Keratinocyte (primary cell): ENCODE data around the gene ARID4A.

Experiments used
- EZH2 ChIP-seq: IDR thresholded peaks from one replicate; pipeline ENCODE4 v1.6.1; 2012; ENCODE audit warnings: inconsistent platforms, mild to moderate bottlenecking, low read length, moderate library complexity
- TF ChIP-seq, protein P1 (sequence below), 3 experiments: IDR thresholded peaks in 1 of 3; conservative IDR thresholded peaks in 1 of 3; optimal IDR thresholded peaks in 1 of 3; 2 replicates in 2 of 3; 3 replicates in 1 of 3; pipeline versions ENCODE3 to v1.5.1; 2011; ENCODE audit warnings: low read length in 3 of 3, mild to moderate bottlenecking in 3 of 3, moderate library complexity in 2 of 3, control low read depth in 1 of 3, inconsistent platforms in 1 of 3; ENCODE audit not compliant: insufficient read depth in 2 of 3; ENCODE audit errors: extremely low read depth in 1 of 3

DNA sequence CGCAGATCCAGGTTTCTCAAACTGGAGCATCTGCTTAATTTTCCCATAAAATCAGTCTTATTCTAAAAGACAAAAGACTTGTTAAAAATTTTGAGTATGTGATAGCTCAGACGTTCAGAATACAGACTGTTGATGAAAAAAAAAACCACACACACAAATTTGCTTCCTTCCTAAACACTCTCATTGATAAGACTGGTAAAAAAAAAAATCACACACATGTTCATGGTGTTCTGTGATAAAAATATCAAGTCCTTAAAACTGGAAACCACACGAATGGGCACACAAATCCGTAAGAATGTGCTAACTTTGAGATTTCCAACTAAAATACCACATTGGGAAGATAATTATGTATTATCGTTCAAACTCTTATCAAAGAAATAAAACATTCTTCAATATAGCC is 6.7 kb upstream of the ARID4A start:
- TF ChIP-seq, protein P1, sequence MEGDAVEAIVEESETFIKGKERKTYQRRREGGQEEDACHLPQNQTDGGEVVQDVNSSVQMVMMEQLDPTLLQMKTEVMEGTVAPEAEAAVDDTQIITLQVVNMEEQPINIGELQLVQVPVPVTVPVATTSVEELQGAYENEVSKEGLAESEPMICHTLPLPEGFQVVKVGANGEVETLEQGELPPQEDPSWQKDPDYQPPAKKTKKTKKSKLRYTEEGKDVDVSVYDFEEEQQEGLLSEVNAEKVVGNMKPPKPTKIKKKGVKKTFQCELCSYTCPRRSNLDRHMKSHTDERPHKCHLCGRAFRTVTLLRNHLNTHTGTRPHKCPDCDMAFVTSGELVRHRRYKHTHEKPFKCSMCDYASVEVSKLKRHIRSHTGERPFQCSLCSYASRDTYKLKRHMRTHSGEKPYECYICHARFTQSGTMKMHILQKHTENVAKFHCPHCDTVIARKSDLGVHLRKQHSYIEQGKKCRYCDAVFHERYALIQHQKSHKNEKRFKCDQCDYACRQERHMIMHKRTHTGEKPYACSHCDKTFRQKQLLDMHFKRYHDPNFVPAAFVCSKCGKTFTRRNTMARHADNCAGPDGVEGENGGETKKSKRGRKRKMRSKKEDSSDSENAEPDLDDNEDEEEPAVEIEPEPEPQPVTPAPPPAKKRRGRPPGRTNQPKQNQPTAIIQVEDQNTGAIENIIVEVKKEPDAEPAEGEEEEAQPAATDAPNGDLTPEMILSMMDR (optimal IDR thresholded peaks at IDR 0.05 in 1 of 3, IDR thresholded peaks at IDR 0.05 in 1 of 3, conservative IDR thresholded peaks at IDR 0.05 in 1 of 3; ENCODE audit: extremely low read depth in 1 of 3, insufficient read depth in 2 of 3, low read length in 3 of 3), result no peak
- no peak for TF ChIP-seq EZH2
